ENCODE data around the gene COPB2. TPM values are rescaled to one million over a fixed set of nuclear protein-coding genes. Genes with fewer than 3 reads are reported as not detected.

The COPB2 gene
- total RNA-seq, 4 donors from 2014 or later = 69.7 to 103 (median 87.2) TPM

- TF ChIP-seq POLR2A (IDR thresholded peaks at IDR 0.05) = no peak
- TF ChIP-seq CTCF (IDR thresholded peaks at IDR 0.05) = no peak
- no peak overlapping the region for H3K27ac ChIP-seq
- H3K9me3 ChIP-seq = no peaks in the 10 kb centered on the region
- H3K27me3 ChIP-seq = no peaks in the 10 kb centered on the region
- no peak overlapping the region for H3K4me3 ChIP-seq
- peaks cover 0 to 100% (median 0%) of the 10 kb centered on the region in 3 donors for H3K36me3 ChIP-seq
- H3K4me1 ChIP-seq = no peaks in the 10 kb centered on the region
- DNase-seq = no peak
These were observed 15.3 kb downstream of the COPB2 start for GRCh38 chr3:139374099-139374498.

GRCh38 chr3:139364549-139364948 is 24.9 kb downstream of the COPB2 start:
- DNase-seq = no peak
- Histone ChIP-seq H3K4me3 (no peak overlapping the region), H3K9me3 (no peaks in the 10 kb centered on the region), H3K27ac (no peak overlapping the region), H3K27me3 (no peaks in the 10 kb centered on the region), H3K4me1 (no peaks in the 10 kb centered on the region), H3K36me3 (peaks cover 0 to 100% (median 0%) of the 10 kb centered on the region in 3 donors)
- TF ChIP-seq POLR2A (IDR thresholded peaks at IDR 0.05) (no peak), CTCF (IDR thresholded peaks at IDR 0.05) (no peak)

GRCh38 chr3:139361276-139361675 is 28.2 kb downstream of the COPB2 start:
- H3K27me3 ChIP-seq = no peaks in the 10 kb centered on the region
- H3K4me1 ChIP-seq = no peaks in the 10 kb centered on the region
- TF ChIP-seq CTCF (IDR thresholded peaks at IDR 0.05) (no peak), POLR2A (IDR thresholded peaks at IDR 0.05) (no peak)
- no peak overlapping the region for H3K27ac ChIP-seq
- H3K4me3 ChIP-seq = no peak overlapping the region
- H3K9me3 ChIP-seq = no peaks in the 10 kb centered on the region
- H3K36me3 ChIP-seq = peaks cover 0 to 100% (median 0%) of the 10 kb centered on the region in 3 donors
- DNase-seq = no peak

- H3K36me3 ChIP-seq = peaks cover 0 to 100% (median 0%) of the 10 kb centered on the region in 3 donors
These were observed 30.4 kb downstream of the COPB2 start for GRCh38 chr3:139358841-139359562.

GRCh38 chr3:139357899-139358298 is 31.5 kb downstream of the COPB2 start:
- H3K9me3 ChIP-seq = no peaks in the 10 kb centered on the region
- no peaks in the 10 kb centered on the region for H3K27me3 ChIP-seq
- DNase-seq = no peak
- no peaks in the 10 kb centered on the region for H3K4me1 ChIP-seq
- TF ChIP-seq POLR2A (IDR thresholded peaks at IDR 0.05) = no peak
- TF ChIP-seq CTCF (IDR thresholded peaks at IDR 0.05) = no peak
- no peak overlapping the region for H3K27ac ChIP-seq
- H3K4me3 ChIP-seq = no peak overlapping the region
- peaks cover 0 to 98% (median 0%) of the 10 kb centered on the region in 3 donors for H3K36me3 ChIP-seq

More at GRCh38 chr3:139358841-139359562, 30.4 kb downstream of the COPB2 start:
- H3K4me1 ChIP-seq = no peaks in the 10 kb centered on the region
- no peak for DNase-seq
- H3K27me3 ChIP-seq = no peaks in the 10 kb centered on the region
- H3K27ac ChIP-seq = no peak overlapping the region
- H3K9me3 ChIP-seq = no peaks in the 10 kb centered on the region
- TF ChIP-seq CTCF (IDR thresholded peaks at IDR 0.05) (no peak), POLR2A (IDR thresholded peaks at IDR 0.05) (no peak)
- H3K4me3 ChIP-seq = no peak overlapping the region
